ENCODE results near the gene MEIS2.
A peak's percentile ranks its signal among the peaks of the same experiment; 100 is the strongest.

The MEIS2 gene

GRCh38 chr15:37115538-37115937, 15.2 kb upstream of the MEIS2 start:
- Histone ChIP-seq H2AFZ (ENCODE audit: low read length, unreplicated experiment) (no peak overlapping the region), H3K27ac (ENCODE audit: low read depth, low read length) (no peak overlapping the region), H3K4me1 (ENCODE audit: control insufficient read depth, insufficient read depth, low read length, unreplicated experiment) (no peaks in the 10 kb centered on the region), H3K79me2 (ENCODE audit: control insufficient read depth, insufficient read depth, low read length, unreplicated experiment) (no peaks in the 10 kb centered on the region), H3K4me3 (ENCODE audit: low read depth, low read length) (no peak overlapping the region), H3K36me3 (ENCODE audit: insufficient read depth, low read length) (no peaks in the 10 kb centered on the region), H3K27me3 (ENCODE audit: insufficient read depth, low read length) (no peaks in the 10 kb centered on the region)

GRCh38 chr15:37112971-37113670, 12.8 kb upstream of the MEIS2 start:
- Histone ChIP-seq H3K27ac (ENCODE audit: low read depth, low read length) (no peak overlapping the region), H3K4me1 (ENCODE audit: control insufficient read depth, insufficient read depth, low read length, unreplicated experiment) (no peaks in the 10 kb centered on the region), H3K79me2 (ENCODE audit: control insufficient read depth, insufficient read depth, low read length, unreplicated experiment) (no peaks in the 10 kb centered on the region), H3K27me3 (ENCODE audit: insufficient read depth, low read length) (no peaks in the 10 kb centered on the region), H3K36me3 (ENCODE audit: insufficient read depth, low read length) (no peaks in the 10 kb centered on the region), H2AFZ (ENCODE audit: low read length, unreplicated experiment) (no peak overlapping the region), H3K4me3 (ENCODE audit: low read depth, low read length) (no peak overlapping the region)

GRCh38 chr15:37112171-37112570, 11.8 kb upstream of the MEIS2 start:
- Histone ChIP-seq H3K4me3 (ENCODE audit: low read depth, low read length) (no peak overlapping the region), H3K27ac (ENCODE audit: low read depth, low read length) (no peak overlapping the region), H3K27me3 (ENCODE audit: insufficient read depth, low read length) (no peaks in the 10 kb centered on the region), H3K36me3 (ENCODE audit: insufficient read depth, low read length) (no peaks in the 10 kb centered on the region), H3K79me2 (ENCODE audit: control insufficient read depth, insufficient read depth, low read length, unreplicated experiment) (no peaks in the 10 kb centered on the region), H3K4me1 (ENCODE audit: control insufficient read depth, insufficient read depth, low read length, unreplicated experiment) (no peaks in the 10 kb centered on the region), H2AFZ (ENCODE audit: low read length, unreplicated experiment) (no peak overlapping the region)

GRCh38 chr15:37111427-37111717, 11.0 kb upstream of the MEIS2 start:
- H3K27ac ChIP-seq (ENCODE audit: low read depth, low read length) = no peak overlapping the region
- H2AFZ ChIP-seq (ENCODE audit: low read length, unreplicated experiment) = peak overlapping the region; percentile 82
- H3K79me2 ChIP-seq (ENCODE audit: control insufficient read depth, insufficient read depth, low read length, unreplicated experiment) = no peaks in the 10 kb centered on the region
- peak overlapping the region; percentile 76 for H3K4me3 ChIP-seq (ENCODE audit: low read depth, low read length)
- H3K36me3 ChIP-seq (ENCODE audit: insufficient read depth, low read length) = no peaks in the 10 kb centered on the region
- H3K27me3 ChIP-seq (ENCODE audit: insufficient read depth, low read length) = no peaks in the 10 kb centered on the region
- H3K4me1 ChIP-seq (ENCODE audit: control insufficient read depth, insufficient read depth, low read length, unreplicated experiment) = no peaks in the 10 kb centered on the region

GRCh38 chr15:37109872-37110572, 9.7 kb upstream of the MEIS2 start:
- Histone ChIP-seq H3K27ac (ENCODE audit: low read depth, low read length) (no peak overlapping the region), H3K79me2 (ENCODE audit: control insufficient read depth, insufficient read depth, low read length, unreplicated experiment) (no peaks in the 10 kb centered on the region), H3K27me3 (ENCODE audit: insufficient read depth, low read length) (no peaks in the 10 kb centered on the region), H3K36me3 (ENCODE audit: insufficient read depth, low read length) (no peaks in the 10 kb centered on the region), H3K4me1 (ENCODE audit: control insufficient read depth, insufficient read depth, low read length, unreplicated experiment) (no peaks in the 10 kb centered on the region), H2AFZ (ENCODE audit: low read length, unreplicated experiment) (no peak overlapping the region), H3K4me3 (ENCODE audit: low read depth, low read length) (no peak overlapping the region)

- H3K27ac ChIP-seq (ENCODE audit: low read depth, low read length) = no peak overlapping the region
- H2AFZ ChIP-seq (ENCODE audit: low read length, unreplicated experiment) = no peak overlapping the region
- no peaks in the 10 kb centered on the region for H3K27me3 ChIP-seq (ENCODE audit: insufficient read depth, low read length)
- no peaks in the 10 kb centered on the region for H3K36me3 ChIP-seq (ENCODE audit: insufficient read depth, low read length)
- no peaks in the 10 kb centered on the region for H3K79me2 ChIP-seq (ENCODE audit: control insufficient read depth, insufficient read depth, low read length, unreplicated experiment)
- no peaks in the 10 kb centered on the region for H3K4me1 ChIP-seq (ENCODE audit: control insufficient read depth, insufficient read depth, low read length, unreplicated experiment)
- no peak overlapping the region for H3K4me3 ChIP-seq (ENCODE audit: low read depth, low read length)
These were observed 9.0 kb upstream of the MEIS2 start for GRCh38 chr15:37109168-37109871.

GRCh38 chr15:37108381-37109167, 8.2 kb upstream of the MEIS2 start:
- H3K36me3 ChIP-seq (ENCODE audit: insufficient read depth, low read length) = no peaks in the 10 kb centered on the region
- no peaks in the 10 kb centered on the region for H3K27me3 ChIP-seq (ENCODE audit: insufficient read depth, low read length)
- H3K4me3 ChIP-seq (ENCODE audit: low read depth, low read length) = no peak overlapping the region
- no peaks in the 10 kb centered on the region for H3K79me2 ChIP-seq (ENCODE audit: control insufficient read depth, insufficient read depth, low read length, unreplicated experiment)
- no peaks in the 10 kb centered on the region for H3K4me1 ChIP-seq (ENCODE audit: control insufficient read depth, insufficient read depth, low read length, unreplicated experiment)
- H2AFZ ChIP-seq (ENCODE audit: low read length, unreplicated experiment) = no peak overlapping the region
- H3K27ac ChIP-seq (ENCODE audit: low read depth, low read length) = no peak overlapping the region

- Histone ChIP-seq H3K79me2 (ENCODE audit: control insufficient read depth, insufficient read depth, low read length, unreplicated experiment) (no peaks in the 10 kb centered on the region), H3K4me1 (ENCODE audit: control insufficient read depth, insufficient read depth, low read length, unreplicated experiment) (no peaks in the 10 kb centered on the region), H2AFZ (ENCODE audit: low read length, unreplicated experiment) (no peak overlapping the region), H3K27me3 (ENCODE audit: insufficient read depth, low read length) (no peaks in the 10 kb centered on the region), H3K36me3 (ENCODE audit: insufficient read depth, low read length) (no peaks in the 10 kb centered on the region), H3K27ac (ENCODE audit: low read depth, low read length) (no peak overlapping the region), H3K4me3 (ENCODE audit: low read depth, low read length) (no peak overlapping the region)
These were observed 7.5 kb upstream of the MEIS2 start for GRCh38 chr15:37107744-37108380.

- Histone ChIP-seq H3K27ac (ENCODE audit: low read depth, low read length) (no peak overlapping the region), H3K4me3 (ENCODE audit: low read depth, low read length) (no peak overlapping the region), H3K27me3 (ENCODE audit: insufficient read depth, low read length) (no peaks in the 10 kb centered on the region), H2AFZ (ENCODE audit: low read length, unreplicated experiment) (no peak overlapping the region), H3K36me3 (ENCODE audit: insufficient read depth, low read length) (no peaks in the 10 kb centered on the region), H3K4me1 (ENCODE audit: control insufficient read depth, insufficient read depth, low read length, unreplicated experiment) (no peaks in the 10 kb centered on the region), H3K79me2 (ENCODE audit: control insufficient read depth, insufficient read depth, low read length, unreplicated experiment) (no peaks in the 10 kb centered on the region)
These were observed 6.9 kb upstream of the MEIS2 start for GRCh38 chr15:37107071-37107743.

GRCh38 chr15:37106490-37107001, 6.2 kb upstream of the MEIS2 start:
- Histone ChIP-seq H3K27me3 (ENCODE audit: insufficient read depth, low read length) (no peaks in the 10 kb centered on the region), H3K36me3 (ENCODE audit: insufficient read depth, low read length) (no peaks in the 10 kb centered on the region), H3K4me1 (ENCODE audit: control insufficient read depth, insufficient read depth, low read length, unreplicated experiment) (no peaks in the 10 kb centered on the region), H3K79me2 (ENCODE audit: control insufficient read depth, insufficient read depth, low read length, unreplicated experiment) (no peaks in the 10 kb centered on the region), H2AFZ (ENCODE audit: low read length, unreplicated experiment) (peak overlapping the region; percentile 71), H3K4me3 (ENCODE audit: low read depth, low read length) (peak overlapping the region; percentile 64), H3K27ac (ENCODE audit: low read depth, low read length) (no peak overlapping the region)
